SK-N-SH (cell line): ENCODE results near the gene S1PR3. TPM values are rescaled to one million over a fixed set of nuclear protein-coding genes. Genes with fewer than 3 reads are reported as not detected.

Source experiments
- CTCF ChIA-PET: fragments of 300-600, 350-600 bp; formaldehyde crosslinking; extraction: SDS; loops from one replicate; lab custom pipeline; 2021; lab: Yijun Ruan, JAX
- POLR2A ChIA-PET: fragments of 350-600 bp; sonication (Branson Sonifier 250); formaldehyde crosslinking; extraction: SDS; loops from one replicate; lab custom pipeline; 2020; ENCODE audit warnings: antibody characterized with exemption, inconsistent platforms; lab: Yijun Ruan, JAX
- DNase-seq: peaks from one replicate; pipeline ENCODE4 v3.0.0; 2012
- H2AFZ ChIP-seq: fragments of 200-600 bp; sonication (generic); 2 replicates; pipeline ENCODE4 v1.8.1; 2016; ENCODE audit warnings: antibody characterized with exemption, mild to moderate bottlenecking, low read depth
- H3F3A ChIP-seq: fragments of 200-600 bp; sonication (generic); replicated peaks from 2 replicates; pipeline ENCODE3; 2016; ENCODE audit warnings: antibody characterized with exemption, mild to moderate bottlenecking; ENCODE audit not compliant: insufficient read depth
- H3K27ac ChIP-seq, 2 experiments: fragments of 200-500 bp in 1 of 2; fragments of 200-600 bp in 1 of 2; sonication (Bioruptor generic) in 1 of 2; sonication (generic), shearing (Covaris generic) in 1 of 2; 2 replicates each; pipeline versions ENCODE4 v1.5.1 to v1.6.1; 2014 to 2016; ENCODE audit warnings: low read depth in 2 of 2, inconsistent platforms in 1 of 2, low read length in 1 of 2, mild to moderate bottlenecking in 1 of 2, mixed read lengths in 1 of 2
- H3K27me3 ChIP-seq: fragments of 200-600 bp; sonication (generic), shearing (Covaris generic); 2 replicates; pipeline ENCODE4 v1.6.1; 2016; ENCODE audit warnings: mixed run types; ENCODE audit not compliant: insufficient read depth
- H3K36me3 ChIP-seq, 2 experiments: fragments of 200-500 bp in 1 of 2; fragments of 200-600 bp in 1 of 2; sonication (Bioruptor generic) in 1 of 2; sonication (generic) in 1 of 2; replicated peaks in 1 of 2; 2 replicates each; pipeline versions ENCODE3 to v1.5.1; 2014 to 2016; ENCODE audit warnings: low read length in 1 of 2, mild to moderate bottlenecking in 1 of 2; ENCODE audit not compliant: insufficient read depth in 2 of 2, control insufficient read depth in 1 of 2
- H3K4me1 ChIP-seq, 2 experiments: fragments of 200-500 bp in 1 of 2; fragments of 200-600 bp in 1 of 2; sonication (Bioruptor generic) in 1 of 2; sonication (generic), shearing (Covaris generic) in 1 of 2; 2 replicates each; pipeline versions ENCODE4 v1.5.1 to v1.6.1; 2014 to 2016; ENCODE audit warnings: low read depth in 1 of 2, low read length in 1 of 2, mixed run types in 1 of 2; ENCODE audit not compliant: insufficient read depth in 2 of 2, control insufficient read depth in 1 of 2
- H3K4me2 ChIP-seq: fragments of 200-600 bp; sonication (generic), shearing (Covaris generic); 2 replicates; pipeline ENCODE4 v1.6.1; 2017; ENCODE audit warnings: mixed run types
- H3K4me3 ChIP-seq, 2 experiments: fragments of 200-500 bp in 1 of 2; fragments of 200-600 bp in 1 of 2; sonication (Bioruptor generic) in 1 of 2; sonication (generic), shearing (Covaris generic) in 1 of 2; 2 replicates each; pipeline versions ENCODE4 v1.5.1 to v1.8.1; 2014 to 2016; ENCODE audit warnings: low read depth in 2 of 2, inconsistent platforms in 1 of 2, low read length in 1 of 2, mild to moderate bottlenecking in 1 of 2, mixed read lengths in 1 of 2, moderate library complexity in 1 of 2
- H3K79me2 ChIP-seq: fragments of 200-600 bp; sonication (generic); 2 replicates; pipeline ENCODE4 v1.8.1; 2017; ENCODE audit warnings: mild to moderate bottlenecking; ENCODE audit not compliant: insufficient read depth
- H3K9ac ChIP-seq: fragments of 200-600 bp; sonication (generic); 2 replicates; pipeline ENCODE4 v1.6.1; 2017; ENCODE audit warnings: mixed run types
- H3K9me2 ChIP-seq: fragments of 200-600 bp; sonication (generic); 2 replicates; pipeline ENCODE4 v1.6.1; 2017; ENCODE audit warnings: mixed run types
- H3K9me3 ChIP-seq: fragments of 200-600 bp; sonication (generic); 2 replicates; pipeline ENCODE4 v1.6.1; 2017; ENCODE audit warnings: mixed run types, mild to moderate bottlenecking, moderate library complexity
- H4K20me1 ChIP-seq: fragments of 200-600 bp; sonication (generic); 2 replicates; pipeline ENCODE4 v1.6.1; 2017; ENCODE audit warnings: mild to moderate bottlenecking, mixed run types; ENCODE audit not compliant: insufficient read depth
- CHD2 ChIP-seq: fragments of 150-350 bp; IDR thresholded peaks from 2 replicates; pipeline ENCODE4 v1.6.1; 2018; ENCODE audit warnings: low read length; ENCODE audit not compliant: partially characterized antibody
- ELF1 ChIP-seq: IDR thresholded peaks from 2 replicates; pipeline ENCODE4 v1.4.0; 2012
- EP300 ChIP-seq, 2 experiments: IDR thresholded peaks; 2 replicates each; pipeline versions ENCODE4 v1.4.0 to v1.6.1; 2012; ENCODE audit warnings: borderline replicate concordance in 1 of 2, low read depth in 1 of 2, low read length in 1 of 2
- FOSL2 ChIP-seq: IDR thresholded peaks from 2 replicates; pipeline ENCODE4 v1.4.0; 2012; ENCODE audit warnings: low read depth, mild to moderate bottlenecking, moderate library complexity, borderline replicate concordance
- FOXJ3 ChIP-seq: sonication (generic); formaldehyde crosslinking; IDR thresholded peaks from 2 replicates; pipeline ENCODE4 v1.5.1; 2020; ENCODE audit warnings: mild to moderate bottlenecking, missing genetic modification reagents
- GABPA ChIP-seq: IDR thresholded peaks from 2 replicates; pipeline ENCODE4 v1.4.0; 2012; ENCODE audit warnings: low read depth, mild to moderate bottlenecking
- MEF2A ChIP-seq: IDR thresholded peaks from 2 replicates; pipeline ENCODE4 v1.4.0; 2012; ENCODE audit warnings: low read depth, borderline replicate concordance
- NFIC ChIP-seq: IDR thresholded peaks from 2 replicates; pipeline ENCODE4 v1.4.0; 2012; ENCODE audit warnings: borderline replicate concordance
- NRF1 ChIP-seq: IDR thresholded peaks from 2 replicates; pipeline ENCODE4 v1.6.1; 2012; ENCODE audit warnings: low read depth, mild to moderate bottlenecking, low read length
- RAD21 ChIP-seq: IDR thresholded peaks from 2 replicates; pipeline ENCODE4 v1.6.1; 2012; ENCODE audit warnings: mild to moderate bottlenecking, low read length
- RFX5 ChIP-seq: IDR thresholded peaks from 2 replicates; pipeline ENCODE4 v1.6.1; 2012; ENCODE audit warnings: mild to moderate bottlenecking, improper control_type of control experiment, low read length
- RXRA ChIP-seq: IDR thresholded peaks from 2 replicates; pipeline ENCODE4 v1.4.0; 2012; ENCODE audit warnings: low read depth, mild to moderate bottlenecking, borderline replicate concordance
- SIN3A ChIP-seq: IDR thresholded peaks from 2 replicates; pipeline ENCODE4 v1.6.1; 2012; ENCODE audit warnings: low read depth, mild to moderate bottlenecking, low read length, moderate library complexity, borderline replicate concordance
- TAF1 ChIP-seq: IDR thresholded peaks from 2 replicates; pipeline ENCODE4 v1.6.1; 2012; ENCODE audit warnings: low read depth, mild to moderate bottlenecking, low read length, moderate library complexity, borderline replicate concordance
- TCF12 ChIP-seq: IDR thresholded peaks from 2 replicates; pipeline ENCODE4 v1.4.0; 2012
- YY1 ChIP-seq: IDR thresholded peaks from 2 replicates; pipeline ENCODE4 v1.4.0; 2012; ENCODE audit warnings: low read depth, mild to moderate bottlenecking
- WGBS: methylation state at CpG from one replicate; pipeline ENCODE4 v1.1.6; 2017; ENCODE audit warnings: low lambda C conversion rate; 5-methylcytosine and 5-hydroxymethylcytosine counted together
- polyA plus RNA-seq, 3 experiments: library from polyadenylated mRNA; depleted of rRNA; stranded (reverse); fragments of >200 nt; gene quantifications; 2 replicates each; pipeline ENCODE4 v1.2.3, GENCODE V29; 2012
- TF ChIP-seq, protein P1 (sequence below): fragments of 150-350 bp; IDR thresholded peaks from 2 replicates; pipeline ENCODE4 v1.6.1; 2016; ENCODE audit warnings: mild to moderate bottlenecking, low read depth, low read length
- TF ChIP-seq, protein P2 (sequence below): IDR thresholded peaks from 2 replicates; pipeline ENCODE4 v1.4.0; 2012; ENCODE audit warnings: low read depth, borderline replicate concordance
- TF ChIP-seq, protein P3 (sequence below): IDR thresholded peaks from 2 replicates; pipeline ENCODE4 v1.4.0; 2012; ENCODE audit warnings: low read depth

The S1PR3 gene
- polyA plus RNA-seq, 1 of the 3 experiments (the other 2 are of a cell fraction), result 2.5 TPM

- no peak for TF ChIP-seq EP300 (IDR thresholded peaks at IDR 0.05; ENCODE audit: borderline replicate concordance in 1 of 2, low read depth in 1 of 2, low read length in 1 of 2)
- TF ChIP-seq FOSL2, result no peak
- TF ChIP-seq RAD21, result no peak
- no peak for TF ChIP-seq GABPA
- TF ChIP-seq ELF1, result no peak
- no peak for TF ChIP-seq NFIC
- TF ChIP-seq RFX5, result no peak
- no peak for TF ChIP-seq SIN3A
- TF ChIP-seq TCF12, result no peak
- TF ChIP-seq, protein P1, sequence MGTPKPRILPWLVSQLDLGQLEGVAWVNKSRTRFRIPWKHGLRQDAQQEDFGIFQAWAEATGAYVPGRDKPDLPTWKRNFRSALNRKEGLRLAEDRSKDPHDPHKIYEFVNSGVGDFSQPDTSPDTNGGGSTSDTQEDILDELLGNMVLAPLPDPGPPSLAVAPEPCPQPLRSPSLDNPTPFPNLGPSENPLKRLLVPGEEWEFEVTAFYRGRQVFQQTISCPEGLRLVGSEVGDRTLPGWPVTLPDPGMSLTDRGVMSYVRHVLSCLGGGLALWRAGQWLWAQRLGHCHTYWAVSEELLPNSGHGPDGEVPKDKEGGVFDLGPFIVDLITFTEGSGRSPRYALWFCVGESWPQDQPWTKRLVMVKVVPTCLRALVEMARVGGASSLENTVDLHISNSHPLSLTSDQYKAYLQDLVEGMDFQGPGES, result no peak
- TF ChIP-seq, protein P2, sequence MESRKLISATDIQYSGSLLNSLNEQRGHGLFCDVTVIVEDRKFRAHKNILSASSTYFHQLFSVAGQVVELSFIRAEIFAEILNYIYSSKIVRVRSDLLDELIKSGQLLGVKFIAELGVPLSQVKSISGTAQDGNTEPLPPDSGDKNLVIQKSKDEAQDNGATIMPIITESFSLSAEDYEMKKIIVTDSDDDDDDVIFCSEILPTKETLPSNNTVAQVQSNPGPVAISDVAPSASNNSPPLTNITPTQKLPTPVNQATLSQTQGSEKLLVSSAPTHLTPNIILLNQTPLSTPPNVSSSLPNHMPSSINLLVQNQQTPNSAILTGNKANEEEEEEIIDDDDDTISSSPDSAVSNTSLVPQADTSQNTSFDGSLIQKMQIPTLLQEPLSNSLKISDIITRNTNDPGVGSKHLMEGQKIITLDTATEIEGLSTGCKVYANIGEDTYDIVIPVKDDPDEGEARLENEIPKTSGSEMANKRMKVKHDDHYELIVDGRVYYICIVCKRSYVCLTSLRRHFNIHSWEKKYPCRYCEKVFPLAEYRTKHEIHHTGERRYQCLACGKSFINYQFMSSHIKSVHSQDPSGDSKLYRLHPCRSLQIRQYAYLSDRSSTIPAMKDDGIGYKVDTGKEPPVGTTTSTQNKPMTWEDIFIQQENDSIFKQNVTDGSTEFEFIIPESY, result no peak
- TF ChIP-seq TAF1, result no peak
- TF ChIP-seq, all 33 proteins: peak for 0
- H3K27ac ChIP-seq, result no peak overlapping the region
- no peak overlapping the region for H3K4me3 ChIP-seq
- no peaks in the 10 kb centered on the region for H3K27me3 ChIP-seq
- POLR2A ChIA-PET, result no interaction called here
- no peak overlapping the region for H3K9ac ChIP-seq
- peaks cover 40 to 66% of the 10 kb centered on the region in 2 experiments for H3K4me1 ChIP-seq
- DNase-seq, result no peak
- 0 out of 2 replicates have a peak overlapping the region, but pooled peaks have one; percentile 29 for H3K4me2 ChIP-seq
- no peaks in the 10 kb centered on the region for H3K9me2 ChIP-seq
- 85% methylated on average over 6 of the region's 6 CpGs for WGBS
- H4K20me1 ChIP-seq, result no peaks in the 10 kb centered on the region
- H3F3A ChIP-seq, result no peaks in the 10 kb centered on the region
- CTCF ChIA-PET, result no interaction called here
- H3K79me2 ChIP-seq, result peaks cover 16% of the 10 kb centered on the region
- no peaks in the 10 kb centered on the region for H3K9me3 ChIP-seq
- no peak overlapping the region for H2AFZ ChIP-seq
- H3K36me3 ChIP-seq, result peaks cover 0 to 2% of the 10 kb centered on the region in 2 experiments
These were observed 3.9 kb downstream of the S1PR3 start for GRCh38 chr9:88995200-88995577.

DNA sequence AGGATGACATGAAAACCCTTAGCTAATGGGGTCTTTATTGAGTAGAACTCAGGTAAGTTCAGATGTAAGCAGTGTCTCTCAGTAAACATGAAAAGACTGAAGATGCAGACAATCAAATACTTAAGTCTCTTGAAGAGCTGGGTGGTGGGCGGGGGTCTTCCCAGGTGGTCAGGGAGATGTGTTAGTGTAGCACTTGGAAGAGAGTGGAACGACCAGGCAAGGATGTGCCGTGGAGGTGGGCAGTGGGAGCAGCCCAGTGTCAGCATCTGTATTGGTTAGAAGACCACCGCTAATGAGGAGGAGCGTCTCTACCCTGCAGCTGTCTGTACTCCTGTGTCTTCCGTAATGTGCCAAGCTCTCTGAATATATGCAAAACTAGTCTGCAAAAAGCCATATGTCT lies 4.4 kb downstream of the S1PR3 start:
- TF ChIP-seq MEF2A (no peak), FOXJ3 (CRISPR knock-in tag) (no peak), CHD2 (no peak), RFX5 (no peak), GABPA (no peak), NRF1 (no peak), YY1 (no peak), FOSL2 (no peak), RXRA (no peak)
- TF ChIP-seq, protein P3, sequence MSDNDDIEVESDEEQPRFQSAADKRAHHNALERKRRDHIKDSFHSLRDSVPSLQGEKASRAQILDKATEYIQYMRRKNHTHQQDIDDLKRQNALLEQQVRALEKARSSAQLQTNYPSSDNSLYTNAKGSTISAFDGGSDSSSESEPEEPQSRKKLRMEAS, result no peak
- Histone ChIP-seq H4K20me1 (no peaks in the 10 kb centered on the region), H3K27ac (no peak overlapping the region), H3K9ac (no peak overlapping the region), H3K9me2 (no peaks in the 10 kb centered on the region), H3K36me3 (peaks cover 0 to 2% of the 10 kb centered on the region in 2 experiments), H3K27me3 (no peaks in the 10 kb centered on the region), H3K9me3 (no peaks in the 10 kb centered on the region), H3K4me3 (no peak overlapping the region), H3K4me1 (peaks cover 44 to 69% of the 10 kb centered on the region in 2 experiments), H3K79me2 (peaks cover 16% of the 10 kb centered on the region), H3K4me2 (no peak overlapping the region), H3F3A (peaks cover 3% of the 10 kb centered on the region), H2AFZ (no peak overlapping the region)
- no peak for DNase-seq
- ChIA-PET CTCF (no interaction called here), POLR2A (no interaction called here)
- WGBS, result 84% methylated on average over 3 of the region's 6 CpGs
